BJ (cell line): ENCODE data around the gene C3orf22. TPM values are rescaled to one million over a fixed set of nuclear protein-coding genes. Genes with fewer than 3 reads are reported as not detected.

ENCODE experiments used
- CTCF ChIA-PET: fragments of 350-600 bp; formaldehyde crosslinking; extraction: SDS; loops from one replicate; lab custom pipeline; 2021; ENCODE audit warnings: antibody characterized with exemption, inconsistent platforms; lab: Yijun Ruan, JAX
- POLR2A ChIA-PET: fragments of 300-600 bp; sonication (Branson Sonifier 250); formaldehyde crosslinking; extraction: SDS; loops from one replicate; lab custom pipeline; 2021; ENCODE audit warnings: antibody characterized with exemption; lab: Charles Lee
- DNase-seq: peaks from one replicate; pipeline ENCODE4 v3.0.0-alpha.2; 2011; ENCODE audit warnings: low read depth
- H3K27me3 ChIP-seq: 2 replicates; pipeline ENCODE4 v1.6.0; 2011; ENCODE audit warnings: low read length; ENCODE audit not compliant: control insufficient read depth, insufficient read depth
- H3K36me3 ChIP-seq: 2 replicates; pipeline ENCODE4 v1.5.1; 2011; ENCODE audit warnings: low read length; ENCODE audit not compliant: control insufficient read depth, insufficient read depth
- H3K4me3 ChIP-seq: 2 replicates; pipeline ENCODE4 v1.5.1; 2011; ENCODE audit warnings: low read depth, mild to moderate bottlenecking, control low read depth, low read length
- CTCF ChIP-seq: IDR thresholded peaks from 2 replicates; pipeline ENCODE4 v1.5.1; 2011; ENCODE audit warnings: low read depth, mild to moderate bottlenecking, control low read depth, inconsistent platforms, low read length, moderate library complexity; ENCODE audit not compliant: insufficient read depth
- polyA plus RNA-seq: library from polyadenylated mRNA; depleted of rRNA; stranded (reverse); fragments of >200 nt; gene quantifications from 2 replicates; pipeline ENCODE4 v1.2.3, GENCODE V29; 2011

C3orf22 gene
- polyA plus RNA-seq, 1 experiment, result not detected

GRCh38 chr3:126517291-126517951 is 41.3 kb downstream of the C3orf22 start, which contains the start of gene UROC1:
UROC1 (minus strand) TSS chr3:126517773; CDS start chr3:126517719, 54 bp downstream.
- Histone ChIP-seq H3K4me3 (no peak within 1 kb of the TSS), H3K36me3 (no peaks in the 10 kb centered on the region), H3K27me3 (peaks cover 3% of the 10 kb centered on the region)
- DNase-seq, result no peak
- CTCF ChIA-PET, result no interaction called here
- TF ChIP-seq CTCF, result no peak
- POLR2A ChIA-PET, result no interaction called here

- no peaks in the 10 kb centered on the region for H3K36me3 ChIP-seq
- POLR2A ChIA-PET, result no interaction called here
- H3K4me3 ChIP-seq, result no peak overlapping the region
- CTCF ChIA-PET, result no interaction called here
- H3K27me3 ChIP-seq, result peaks cover 3% of the 10 kb centered on the region
- DNase-seq, result no peak
- no peak for TF ChIP-seq CTCF
These were observed 41.8 kb downstream of the C3orf22 start for GRCh38 chr3:126516936-126517290.

GRCh38 chr3:126516152-126516935 is 42.4 kb downstream of the C3orf22 start:
- DNase-seq, result no peak
- peaks cover 3% of the 10 kb centered on the region for H3K27me3 ChIP-seq
- CTCF ChIA-PET, result no interaction called here
- H3K4me3 ChIP-seq, result no peak overlapping the region
- POLR2A ChIA-PET, result no interaction called here
- no peak for TF ChIP-seq CTCF
- no peaks in the 10 kb centered on the region for H3K36me3 ChIP-seq

GRCh38 chr3:126515066-126515706 is 43.5 kb downstream of the C3orf22 start:
- CTCF ChIA-PET, result no interaction called here
- H3K4me3 ChIP-seq, result no peak overlapping the region
- no peak for TF ChIP-seq CTCF
- POLR2A ChIA-PET, result no interaction called here
- H3K36me3 ChIP-seq, result no peaks in the 10 kb centered on the region
- DNase-seq, result no peak
- peaks cover 3% of the 10 kb centered on the region for H3K27me3 ChIP-seq

- POLR2A ChIA-PET, result no interaction called here
- CTCF ChIA-PET, result interaction anchor here (1.0 to 1.1 kb wide), 2 partner anchors 8 to 1034 kb away, joined by 3 to 5 read pairs; no protein-coding TSS in a partner anchor
- H3K36me3 ChIP-seq, result no peaks in the 10 kb centered on the region
- no peak for TF ChIP-seq CTCF
- peaks cover 3% of the 10 kb centered on the region for H3K27me3 ChIP-seq
- H3K4me3 ChIP-seq, result no peak overlapping the region
- DNase-seq, result no peak
These were observed 44.6 kb downstream of the C3orf22 start for GRCh38 chr3:126514161-126514560.
